Measurements from ENCODE around the gene BTBD2. TPM values are rescaled to one million over a fixed set of nuclear protein-coding genes. Genes with fewer than 3 reads are reported as not detected.

Gene BTBD2
- total RNA-seq, 1 experiment from 2014 or later: 81.0 TPM

- H3K9me2 ChIP-seq (ENCODE audit: insufficient read depth): no peaks in the 10 kb centered on the region
- no peaks in the 10 kb centered on the region for H3K36me3 ChIP-seq (ENCODE audit: low read depth)
- H3K4me1 ChIP-seq (replicated peaks; ENCODE audit: insufficient read depth): no peaks in the 10 kb centered on the region
- peaks cover 11% of the 10 kb centered on the region for H4K20me1 ChIP-seq (ENCODE audit: insufficient read depth)
- POLR2A ChIA-PET (ENCODE audit: unreplicated experiment): no interaction called here
- intact Hi-C loops (cut with micrococcal nuclease; ENCODE audit: unreplicated experiment): no loop called here
- H3K4me3 ChIP-seq: no peak overlapping the region
- no peak overlapping the region for H3K27ac ChIP-seq
- BruUV-seq (replicated peaks): no TSS peak
- H3K4me2 ChIP-seq: no peak overlapping the region
- no peaks in the 10 kb centered on the region for H3K27me3 ChIP-seq (ENCODE audit: insufficient read depth, low read depth)
- H3F3A ChIP-seq (ENCODE audit: insufficient read depth, low read depth): no peaks in the 10 kb centered on the region
- TF ChIP-seq CTCF (conservative IDR thresholded peaks at IDR 0.05): no peak
- no peak for TF ChIP-seq EZH2 (IDR thresholded peaks at IDR 0.05; ENCODE audit: low read depth)
- DNase-seq: no peak
- H3K9me3 ChIP-seq (ENCODE audit: insufficient read depth, low read depth): no peaks in the 10 kb centered on the region
- CTCF ChIA-PET: no interaction called here
- H3K79me2 ChIP-seq (ENCODE audit: low read depth): 0 out of 2 replicates have a peak, but pooled peaks cover 8% of the 10 kb centered on the region
- no peak overlapping the region for H2AFZ ChIP-seq
These were observed 60.1 kb downstream of the BTBD2 start for GRCh38 chr19:1955171-1956121.

- no peak overlapping the region for H3K4me2 ChIP-seq
- H2AFZ ChIP-seq: no peak overlapping the region
- no peaks in the 10 kb centered on the region for H3K36me3 ChIP-seq (ENCODE audit: low read depth)
- TF ChIP-seq EZH2 (IDR thresholded peaks at IDR 0.05; ENCODE audit: low read depth): no peak
- TF ChIP-seq CTCF (conservative IDR thresholded peaks at IDR 0.05): no peak
- ChIA-PET CTCF (no interaction called here), POLR2A (ENCODE audit: unreplicated experiment) (no interaction called here)
- 0 out of 2 replicates have a peak, but pooled peaks cover 10% of the 10 kb centered on the region for H3K79me2 ChIP-seq (ENCODE audit: low read depth)
- no TSS peak for BruUV-seq (replicated peaks)
- H4K20me1 ChIP-seq (ENCODE audit: insufficient read depth): peaks cover 11% of the 10 kb centered on the region
- no peaks in the 10 kb centered on the region for H3K9me3 ChIP-seq (ENCODE audit: insufficient read depth, low read depth)
- intact Hi-C loops (cut with micrococcal nuclease; ENCODE audit: unreplicated experiment): no loop called here
- no peaks in the 10 kb centered on the region for H3K27me3 ChIP-seq (ENCODE audit: insufficient read depth, low read depth)
- no peak for DNase-seq
- H3K4me3 ChIP-seq: no peak overlapping the region
- no peak overlapping the region for H3K27ac ChIP-seq
- no peaks in the 10 kb centered on the region for H3K9me2 ChIP-seq (ENCODE audit: insufficient read depth)
- no peaks in the 10 kb centered on the region for H3K4me1 ChIP-seq (replicated peaks; ENCODE audit: insufficient read depth)
- no peaks in the 10 kb centered on the region for H3F3A ChIP-seq (ENCODE audit: insufficient read depth, low read depth)
These were observed 61.0 kb downstream of the BTBD2 start for GRCh38 chr19:1954532-1954933.

GRCh38 chr19:1953441-1954094, 61.9 kb downstream of the BTBD2 start:
- H3K9me3 ChIP-seq (ENCODE audit: insufficient read depth, low read depth): no peaks in the 10 kb centered on the region
- no peaks in the 10 kb centered on the region for H3F3A ChIP-seq (ENCODE audit: insufficient read depth, low read depth)
- H3K27ac ChIP-seq: no peak overlapping the region
- no peak for DNase-seq
- H3K4me2 ChIP-seq: no peak overlapping the region
- ChIA-PET CTCF (no interaction called here), POLR2A (ENCODE audit: unreplicated experiment) (no interaction called here)
- H3K9me2 ChIP-seq (ENCODE audit: insufficient read depth): no peaks in the 10 kb centered on the region
- peaks cover 17% of the 10 kb centered on the region; the same call in 1 of the 2 replicates for H3K79me2 ChIP-seq (ENCODE audit: low read depth)
- intact Hi-C loops (cut with micrococcal nuclease; ENCODE audit: unreplicated experiment): no loop called here
- H2AFZ ChIP-seq: no peak overlapping the region
- H3K4me3 ChIP-seq: no peak overlapping the region
- no peaks in the 10 kb centered on the region for H3K36me3 ChIP-seq (ENCODE audit: low read depth)
- BruUV-seq (replicated peaks): no TSS peak
- H4K20me1 ChIP-seq (ENCODE audit: insufficient read depth): peaks cover 11% of the 10 kb centered on the region
- H3K27me3 ChIP-seq (ENCODE audit: insufficient read depth, low read depth): no peaks in the 10 kb centered on the region
- TF ChIP-seq CTCF (conservative IDR thresholded peaks at IDR 0.05): no peak
- TF ChIP-seq EZH2 (IDR thresholded peaks at IDR 0.05; ENCODE audit: low read depth): no peak
- no peaks in the 10 kb centered on the region for H3K4me1 ChIP-seq (replicated peaks; ENCODE audit: insufficient read depth)
